Immature natural killer cell (primary cell): ENCODE data around the gene TMEM129. TPM values are rescaled to one million over a fixed set of nuclear protein-coding genes. Genes with fewer than 3 reads are reported as not detected.

Source experiments
- DNase-seq, 3 donors: peaks; one replicate each; pipeline ENCODE4 v3.0.0; 2022; ENCODE audit warnings: mixed read lengths in 1 of 3
- H3K27ac Mint-ChIP-seq, 6 donors: one replicate each; pipeline ENCODE4 v1.8.0; 2020; ENCODE audit warnings: mixed read lengths in 6 of 6, mild to moderate bottlenecking in 5 of 6, inconsistent platforms in 4 of 6, moderate library complexity in 3 of 6
- H3K27me3 Mint-ChIP-seq, 3 donors: one replicate each; pipeline ENCODE4 v1.8.0; 2020 to 2021; ENCODE audit warnings: low read depth in 3 of 3, mild to moderate bottlenecking in 3 of 3, mixed read lengths in 3 of 3, moderate library complexity in 3 of 3, inconsistent platforms in 1 of 3
- H3K36me3 Mint-ChIP-seq, 3 donors: one replicate each; pipeline ENCODE4 v1.8.0; 2020; ENCODE audit warnings: mixed read lengths in 3 of 3, inconsistent platforms in 2 of 3, mild to moderate bottlenecking in 2 of 3
- H3K4me1 Mint-ChIP-seq, 2 donors: one replicate each; pipeline ENCODE4 v1.8.0; 2020; ENCODE audit warnings: inconsistent platforms in 2 of 2, mild to moderate bottlenecking in 2 of 2, mixed read lengths in 2 of 2, moderate library complexity in 1 of 2
- H3K4me3 Mint-ChIP-seq, 5 donors: one replicate each; pipeline ENCODE4 v1.8.0; 2020; ENCODE audit warnings: mild to moderate bottlenecking in 5 of 5, mixed read lengths in 5 of 5, inconsistent platforms in 3 of 5, moderate library complexity in 3 of 5
- H3K9me3 Mint-ChIP-seq, 6 donors: one replicate each; pipeline ENCODE4 v1.8.0; 2020; ENCODE audit warnings: mild to moderate bottlenecking in 6 of 6, mixed read lengths in 6 of 6, inconsistent platforms in 4 of 6, moderate library complexity in 3 of 6
- polyA plus RNA-seq, 3 donors: library from polyadenylated mRNA; unstranded; fragments of 300-500 nt; fragmentation: Illumina TruSeq; gene quantifications; one replicate each; pipeline ENCODE4 v1.2.3, GENCODE V29; 2021

The TMEM129 gene
- polyA plus RNA-seq, 3 donors from 2014 or later = 25.5 to 37.9 (median 37.3) TPM

DNA sequence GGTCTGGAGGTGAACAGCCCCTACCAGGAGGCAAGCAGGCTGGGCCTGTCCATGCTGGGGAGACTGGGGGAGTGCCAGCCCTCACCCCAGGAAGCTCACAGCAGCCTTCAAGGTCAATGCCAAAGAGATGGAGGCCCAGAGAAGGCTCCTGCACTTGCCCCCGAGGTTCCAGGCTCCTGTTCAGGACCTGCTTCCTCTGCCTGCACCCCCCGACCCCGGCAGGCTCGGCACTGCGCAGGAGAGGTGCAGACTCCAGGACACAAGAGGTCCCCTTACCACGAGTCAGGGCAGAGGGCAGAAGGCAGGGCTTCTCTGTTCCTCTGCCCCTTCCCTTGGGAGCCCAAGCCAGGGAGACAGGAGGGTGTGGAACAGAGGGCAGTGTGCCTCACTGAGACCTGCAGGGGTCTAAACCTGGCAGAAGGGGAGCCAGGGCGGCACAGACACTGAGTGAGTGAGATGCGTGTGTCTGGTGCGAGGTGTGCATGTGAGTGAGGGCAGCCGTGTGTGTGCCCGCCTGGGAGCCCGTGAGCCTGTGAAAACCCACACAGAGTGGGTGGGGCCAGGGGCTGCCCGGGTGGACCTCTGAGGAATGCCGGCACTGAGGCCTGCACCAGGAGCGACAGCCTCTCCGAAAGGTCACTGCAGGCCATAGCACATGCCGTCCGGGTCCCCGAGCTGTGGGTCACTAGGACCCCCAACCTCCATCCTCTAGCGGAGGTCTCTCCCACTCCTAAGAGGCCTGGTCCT, 41.3 kb upstream of the TMEM129 start:
- H3K9me3 Mint-ChIP-seq = no peaks in the 10 kb centered on the region
- no peaks in the 10 kb centered on the region for H3K36me3 Mint-ChIP-seq
- no peaks in the 10 kb centered on the region for H3K4me1 Mint-ChIP-seq
- no peak for DNase-seq
- H3K27me3 Mint-ChIP-seq = peaks cover 0 to 3% (median 0%) of the 10 kb centered on the region in 3 donors
- no peak overlapping the region for H3K27ac Mint-ChIP-seq
- no peak overlapping the region for H3K4me3 Mint-ChIP-seq

DNA sequence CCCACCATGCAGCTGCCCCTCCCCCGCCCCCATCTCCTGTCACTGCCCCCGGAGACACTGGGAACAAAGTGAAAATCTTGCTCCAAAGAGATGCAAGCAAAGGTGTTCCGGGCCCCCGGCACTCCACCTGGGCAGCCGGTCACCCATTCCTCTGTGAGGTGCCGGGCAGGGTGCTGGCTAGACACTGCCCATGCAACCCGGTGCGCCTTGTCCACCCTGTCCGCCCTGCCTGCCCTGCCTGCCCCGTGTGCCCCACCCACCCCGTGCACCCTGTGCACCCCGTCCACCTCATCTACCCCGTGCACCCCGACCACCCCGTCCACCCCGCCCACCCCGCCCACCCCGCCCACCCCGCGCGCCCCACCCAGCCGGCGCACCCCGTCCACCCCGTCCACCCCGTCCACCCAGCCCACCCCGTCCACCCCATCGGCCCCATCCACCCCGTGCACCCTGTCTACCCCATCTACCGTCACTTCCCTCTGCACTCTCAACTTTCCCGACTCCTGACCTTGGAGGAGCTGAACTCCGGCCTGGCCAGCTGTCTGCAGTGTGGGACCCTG, 40.1 kb upstream of the TMEM129 start:
- H3K9me3 Mint-ChIP-seq = no peaks in the 10 kb centered on the region

DNA sequence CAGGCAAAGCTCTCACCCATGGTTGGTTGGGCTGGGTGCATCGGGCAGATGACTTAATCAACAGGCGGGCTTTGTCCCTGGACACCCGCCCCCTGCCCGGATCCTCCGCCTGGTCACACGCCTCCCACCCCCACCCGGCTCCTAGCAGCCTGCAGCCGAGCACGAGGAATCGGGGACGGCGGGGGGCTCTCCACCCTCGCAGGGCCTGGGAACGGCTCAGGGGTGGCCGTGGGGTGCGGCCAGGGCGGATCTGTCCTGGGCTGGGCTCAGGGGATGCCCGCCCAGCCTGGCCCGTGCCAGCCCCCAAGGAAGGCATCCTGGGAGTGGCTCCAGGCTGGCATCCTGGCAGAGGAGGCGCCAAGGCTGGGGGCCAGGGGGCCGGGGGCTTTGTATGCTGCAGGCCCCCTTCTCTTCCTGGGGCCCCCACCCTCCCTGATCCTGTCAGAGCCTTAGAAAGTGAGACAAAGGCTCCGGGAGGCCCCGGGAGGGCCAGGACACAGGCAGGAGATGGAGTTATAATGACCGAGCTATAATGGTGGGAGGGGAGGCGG, 39.5 kb upstream of the TMEM129 start:
- no peaks in the 10 kb centered on the region for H3K36me3 Mint-ChIP-seq
- H3K27ac Mint-ChIP-seq = no peak overlapping the region
- no peak for DNase-seq
- no peaks in the 10 kb centered on the region for H3K4me1 Mint-ChIP-seq
- H3K4me3 Mint-ChIP-seq = no peak overlapping the region
- peaks cover 0 to 3% (median 0%) of the 10 kb centered on the region in 3 donors for H3K27me3 Mint-ChIP-seq
- no peaks in the 10 kb centered on the region for H3K9me3 Mint-ChIP-seq

More for the DNA sequence above, 40.1 kb upstream of the TMEM129 start:
- Mint-ChIP-seq H3K27ac (no peak overlapping the region), H3K4me1 (no peaks in the 10 kb centered on the region), H3K4me3 (no peak overlapping the region), H3K36me3 (no peaks in the 10 kb centered on the region), H3K27me3 (peaks cover 0 to 3% (median 0%) of the 10 kb centered on the region in 3 donors)
- no peak for DNase-seq

DNA sequence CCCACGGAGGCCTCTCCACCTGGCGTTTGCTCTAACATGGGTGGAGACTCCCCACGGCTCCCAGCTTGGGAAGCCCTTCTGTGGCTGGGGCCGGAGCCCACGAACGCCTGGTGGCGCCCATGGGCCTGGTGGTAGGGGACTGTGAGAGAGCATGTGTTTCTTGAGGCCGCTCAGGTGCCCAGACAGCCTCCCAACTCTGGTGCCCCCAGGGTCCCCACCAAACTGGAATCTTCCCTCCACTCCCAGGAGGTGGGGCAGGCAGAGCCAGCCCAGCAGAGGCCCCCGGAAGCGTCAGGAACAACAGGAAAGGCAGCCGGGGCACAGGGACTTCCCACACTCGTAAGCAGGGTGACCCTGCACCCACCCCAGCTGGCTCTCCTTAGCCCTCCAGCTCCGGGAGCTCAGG, 38.7 kb upstream of the TMEM129 start:
- Mint-ChIP-seq H3K27ac (no peak overlapping the region), H3K9me3 (no peaks in the 10 kb centered on the region), H3K27me3 (peaks cover 0 to 3% (median 0%) of the 10 kb centered on the region in 3 donors), H3K4me3 (no peak overlapping the region), H3K4me1 (no peaks in the 10 kb centered on the region), H3K36me3 (no peaks in the 10 kb centered on the region)
- DNase-seq = no peak

DNA sequence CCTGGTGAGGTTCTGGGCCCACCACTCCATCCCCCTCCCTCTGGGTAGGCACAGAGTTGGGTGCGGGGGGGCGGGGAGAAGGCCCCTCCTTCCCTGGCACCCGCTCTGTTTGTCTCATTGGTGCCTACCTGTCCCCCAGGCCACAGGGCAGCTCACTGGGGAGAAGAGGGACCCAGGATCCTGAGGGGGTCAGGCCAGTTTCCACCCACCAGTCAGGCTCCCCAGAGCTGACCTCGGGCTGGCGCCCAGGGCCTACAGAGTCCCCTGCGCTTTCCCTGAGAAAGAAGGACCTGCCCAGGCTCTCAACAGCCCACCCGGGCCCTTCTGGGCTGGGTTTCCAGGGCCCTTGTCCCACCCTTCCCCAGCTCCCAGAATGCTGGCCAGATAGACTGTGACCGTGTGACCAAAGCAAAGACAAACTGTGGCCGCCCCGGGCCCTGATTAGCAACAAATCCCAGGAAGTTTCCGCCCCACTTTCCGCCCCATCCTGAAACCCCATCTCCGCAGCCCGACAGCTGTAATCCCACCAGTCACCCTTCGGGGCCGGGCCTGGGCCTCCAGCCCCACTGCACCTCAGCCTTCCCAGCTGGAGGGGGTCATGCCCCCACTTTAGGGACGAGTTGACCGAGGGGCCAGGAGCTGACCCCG, 38.2 kb upstream of the TMEM129 start:
- no peak for DNase-seq
- Mint-ChIP-seq H3K36me3 (no peaks in the 10 kb centered on the region), H3K27ac (no peak overlapping the region), H3K9me3 (no peaks in the 10 kb centered on the region), H3K4me3 (no peak overlapping the region), H3K27me3 (peaks cover 0 to 2% (median 0%) of the 10 kb centered on the region in 3 donors), H3K4me1 (no peaks in the 10 kb centered on the region)

DNA sequence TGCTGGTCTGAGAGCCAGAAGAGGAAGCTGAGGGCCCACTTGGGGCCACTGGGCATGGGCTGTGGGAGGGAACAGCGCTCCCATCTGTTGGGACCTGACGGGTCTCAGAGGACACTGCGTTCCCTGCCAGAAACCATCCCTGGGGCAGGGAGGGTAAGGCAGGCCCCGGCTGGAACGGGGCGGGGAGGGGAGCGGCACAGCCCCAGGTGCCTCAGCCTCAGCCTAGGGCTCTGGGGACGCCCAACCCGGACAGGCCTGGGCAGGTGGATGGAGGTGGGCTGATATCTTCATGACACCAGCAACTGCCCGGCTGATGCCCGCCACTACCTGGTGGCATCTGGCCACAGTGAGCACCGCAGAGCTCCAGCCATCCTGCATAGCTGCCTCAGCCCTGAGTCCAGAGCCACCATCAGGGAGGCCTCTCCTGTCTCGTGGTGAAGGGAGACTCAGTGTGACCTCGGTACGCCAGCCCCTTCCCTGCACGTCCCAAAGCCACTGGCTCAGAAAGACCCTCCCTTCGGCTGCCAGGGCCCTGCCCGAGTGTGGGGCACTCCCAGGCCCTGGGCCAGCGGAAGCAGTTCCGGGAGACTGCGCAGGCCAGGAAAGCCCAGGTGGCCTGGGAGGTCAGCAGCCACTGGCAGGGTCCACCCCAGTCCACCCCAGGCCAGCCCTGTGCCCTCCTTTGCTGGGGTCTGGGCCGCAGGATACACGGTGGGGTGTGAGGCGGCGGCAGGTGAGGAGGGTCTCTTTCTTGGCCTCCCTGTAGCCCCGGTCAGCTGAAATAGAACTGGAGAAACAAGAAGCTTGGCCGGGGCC, 37.4 kb upstream of the TMEM129 start:
- no peak for DNase-seq

DNA sequence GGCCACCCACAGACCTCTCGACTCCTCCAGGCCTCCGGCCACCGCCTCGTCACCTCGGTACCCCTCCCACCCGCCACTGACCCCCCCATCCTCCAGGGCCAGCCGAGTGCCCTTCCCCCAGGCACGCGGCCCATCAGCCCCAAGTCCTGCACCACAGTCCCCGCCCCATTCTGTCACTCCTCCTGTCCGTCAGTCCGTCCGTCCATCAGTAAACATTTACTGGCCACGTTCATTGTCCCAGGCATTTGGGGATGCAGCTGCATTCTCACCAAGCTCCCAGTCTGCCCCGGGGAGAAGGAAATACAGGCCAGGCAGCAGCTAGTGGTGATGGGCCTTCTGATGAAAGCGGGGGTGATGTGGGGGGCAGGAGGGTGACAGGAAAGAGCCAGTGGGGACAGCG, 36.7 kb upstream of the TMEM129 start:
- no peak overlapping the region for H3K4me3 Mint-ChIP-seq
- no peak overlapping the region for H3K27ac Mint-ChIP-seq
- no peaks in the 10 kb centered on the region for H3K36me3 Mint-ChIP-seq
- H3K4me1 Mint-ChIP-seq = no peaks in the 10 kb centered on the region
- no peaks in the 10 kb centered on the region for H3K9me3 Mint-ChIP-seq
- peaks cover 0 to 1% (median 0%) of the 10 kb centered on the region in 3 donors for H3K27me3 Mint-ChIP-seq
- no peak for DNase-seq

More for the DNA sequence above, 37.4 kb upstream of the TMEM129 start:
- H3K36me3 Mint-ChIP-seq = no peaks in the 10 kb centered on the region
- H3K27me3 Mint-ChIP-seq = peaks cover 0 to 1% (median 0%) of the 10 kb centered on the region in 3 donors
- H3K9me3 Mint-ChIP-seq = no peaks in the 10 kb centered on the region
- H3K27ac Mint-ChIP-seq = no peak overlapping the region
- H3K4me3 Mint-ChIP-seq = no peak overlapping the region
- no peaks in the 10 kb centered on the region for H3K4me1 Mint-ChIP-seq

DNA sequence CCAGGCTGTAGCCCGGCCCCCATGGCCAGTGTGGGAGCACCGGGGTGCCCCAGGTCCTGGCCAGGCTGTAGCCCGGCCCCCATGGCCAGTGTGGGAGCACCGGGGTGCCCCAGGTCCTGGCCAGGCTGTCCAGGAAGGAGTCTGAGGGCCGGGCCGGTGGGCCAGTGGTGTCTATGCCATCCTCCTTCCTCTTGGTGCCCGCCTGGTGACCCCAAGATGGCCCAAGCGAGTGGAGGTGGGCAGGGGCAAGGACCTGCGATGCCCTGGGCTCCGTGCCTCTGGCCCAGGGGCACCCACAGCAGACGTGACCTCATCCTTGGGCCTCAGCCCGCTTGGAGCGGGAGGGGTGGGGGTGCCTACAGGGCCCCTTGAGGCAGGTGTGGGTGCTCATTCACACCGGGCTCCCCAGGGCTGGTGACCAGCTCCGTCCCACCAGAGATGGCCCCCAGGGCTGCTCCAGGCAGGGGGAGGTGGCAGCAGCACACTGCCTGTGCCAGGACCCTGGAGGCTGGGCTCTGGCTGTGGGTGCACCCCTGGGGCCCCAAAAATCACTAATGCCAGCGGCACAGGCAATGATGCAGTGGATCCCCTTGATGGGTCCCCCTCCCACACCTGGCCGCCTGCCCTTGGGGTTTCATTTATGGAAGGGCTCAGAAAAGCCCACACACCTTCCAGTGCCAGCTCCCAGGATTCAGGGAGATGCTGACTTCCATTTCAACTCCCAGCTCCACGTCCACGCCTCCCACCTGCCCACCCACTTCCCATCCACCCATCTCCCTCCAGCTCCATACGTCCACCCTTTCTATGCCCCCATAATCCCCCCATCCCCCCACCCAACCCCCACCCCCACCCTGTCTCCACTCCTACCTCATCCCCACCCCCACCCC, 36.0 kb upstream of the TMEM129 start:
- Mint-ChIP-seq H3K36me3 (no peaks in the 10 kb centered on the region), H3K4me1 (no peaks in the 10 kb centered on the region), H3K27ac (no peak overlapping the region), H3K27me3 (peaks cover 0 to 1% (median 0%) of the 10 kb centered on the region in 3 donors), H3K4me3 (no peak overlapping the region), H3K9me3 (no peaks in the 10 kb centered on the region)
- DNase-seq = no peak

DNA sequence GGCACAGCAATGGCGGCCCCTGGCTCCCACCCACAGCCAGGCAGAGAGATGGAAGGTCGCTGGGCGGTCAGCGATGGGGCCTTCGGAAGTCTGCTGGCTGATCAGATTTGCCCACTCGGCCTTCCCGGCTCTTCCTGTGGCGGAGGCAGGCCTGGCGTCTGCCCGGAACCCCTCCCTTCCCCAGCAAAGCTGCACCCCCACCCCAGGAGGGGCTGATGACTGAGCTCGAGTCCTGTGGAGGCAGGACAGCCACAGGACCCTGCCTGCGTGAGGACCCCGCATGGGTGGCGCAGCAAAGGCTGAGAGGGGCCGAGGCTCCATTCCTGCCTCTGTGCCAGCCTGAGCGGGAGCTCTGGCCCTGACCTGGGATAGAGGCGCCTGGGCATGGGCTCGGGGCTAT, 35.0 kb upstream of the TMEM129 start:
- no peak overlapping the region for H3K27ac Mint-ChIP-seq

DNA sequence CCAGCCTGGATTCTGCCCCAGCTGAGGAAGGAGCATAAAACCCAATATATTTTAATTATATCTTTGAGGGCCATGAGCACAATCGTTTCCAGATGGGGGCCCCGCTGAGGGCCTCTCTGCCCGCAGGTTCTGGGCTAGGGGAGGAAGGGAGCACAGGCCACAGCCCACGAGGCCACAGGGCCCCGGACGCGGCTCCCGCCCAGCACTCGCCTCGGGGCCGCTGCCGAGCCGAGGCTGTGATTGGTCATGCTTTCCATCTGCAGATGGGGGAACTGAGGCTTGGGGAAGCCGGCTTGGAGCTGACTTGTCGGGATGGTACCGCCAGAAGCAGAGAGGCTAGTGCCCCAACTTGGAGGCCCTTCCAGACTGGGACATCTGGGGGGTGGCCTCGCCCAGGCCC, 34.2 kb upstream of the TMEM129 start:
- Mint-ChIP-seq H3K4me3 (no peak overlapping the region), H3K9me3 (no peaks in the 10 kb centered on the region), H3K27me3 (no peaks in the 10 kb centered on the region), H3K36me3 (no peaks in the 10 kb centered on the region), H3K27ac (no peak overlapping the region), H3K4me1 (no peaks in the 10 kb centered on the region)
- DNase-seq = no peak

More for the DNA sequence above, 35.0 kb upstream of the TMEM129 start:
- Mint-ChIP-seq H3K9me3 (no peaks in the 10 kb centered on the region), H3K4me1 (no peaks in the 10 kb centered on the region), H3K4me3 (no peak overlapping the region), H3K36me3 (no peaks in the 10 kb centered on the region), H3K27me3 (no peaks in the 10 kb centered on the region)
- no peak for DNase-seq

DNA sequence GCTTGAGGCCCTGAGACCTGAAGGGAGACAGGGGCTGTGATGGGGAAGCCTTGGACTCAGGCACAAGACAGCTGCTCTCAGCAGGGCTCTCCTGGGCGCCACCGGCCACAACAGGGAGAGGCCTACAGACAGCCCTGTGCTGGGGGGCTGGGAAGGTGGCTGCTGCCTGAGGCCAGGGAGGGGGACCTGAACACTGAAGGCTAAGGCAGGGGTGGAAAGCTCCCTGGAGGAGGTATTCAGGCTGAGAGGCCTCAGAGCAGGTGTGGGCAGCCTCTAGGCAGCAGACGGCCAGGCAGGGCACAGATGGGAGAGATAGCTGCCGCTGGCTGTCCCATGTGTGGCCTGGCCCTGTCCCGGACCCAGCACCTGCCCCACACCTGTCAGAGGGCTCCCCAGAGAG, 33.2 kb upstream of the TMEM129 start:
- Mint-ChIP-seq H3K4me3 (no peak overlapping the region), H3K27me3 (no peaks in the 10 kb centered on the region), H3K4me1 (no peaks in the 10 kb centered on the region), H3K9me3 (no peaks in the 10 kb centered on the region), H3K36me3 (no peaks in the 10 kb centered on the region), H3K27ac (no peak overlapping the region)
- no peak for DNase-seq

DNA sequence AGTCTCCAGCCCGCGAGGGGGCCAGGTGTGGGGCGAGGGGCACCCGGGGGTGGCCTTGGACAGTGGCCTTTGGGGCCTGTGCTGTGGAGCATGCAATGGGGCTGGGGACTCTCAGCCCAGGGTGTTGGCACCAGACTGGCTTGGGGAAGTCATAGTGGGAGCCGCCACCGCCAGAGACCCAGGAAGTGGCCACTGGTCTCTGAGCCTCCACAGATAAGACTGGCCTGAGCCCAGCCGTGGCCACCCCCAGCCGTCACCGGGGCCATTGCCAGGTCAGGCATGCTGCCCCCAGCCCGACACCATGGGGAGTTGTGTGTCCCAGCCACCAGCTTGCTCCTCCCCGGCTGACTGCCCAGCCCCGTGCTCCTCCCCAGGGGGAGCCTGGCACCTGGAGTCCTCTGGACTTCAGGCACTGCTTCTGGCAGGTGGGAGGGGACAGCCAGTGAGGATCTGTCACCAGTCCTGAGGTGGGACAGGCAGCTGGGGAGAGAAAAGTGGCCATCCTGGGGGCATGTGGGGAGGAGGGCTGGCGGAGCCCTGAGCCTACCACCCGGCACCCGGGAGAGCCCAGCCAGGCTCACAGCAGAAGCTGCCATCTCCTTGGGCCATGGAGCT, 32.7 kb upstream of the TMEM129 start:
- Mint-ChIP-seq H3K36me3 (no peaks in the 10 kb centered on the region), H3K27ac (no peak overlapping the region), H3K4me1 (no peaks in the 10 kb centered on the region), H3K27me3 (no peaks in the 10 kb centered on the region), H3K9me3 (no peaks in the 10 kb centered on the region), H3K4me3 (no peak overlapping the region)
- no peak for DNase-seq
